NT2/D1 (cell line): ENCODE results near the gene DOCK3.

Experiments
- DNase-seq: peaks from one replicate; pipeline ENCODE4 v3.0.0-alpha.2; 2011; ENCODE audit warnings: low read depth, low spot score
- H3K27me3 ChIP-seq: 2 replicates; pipeline ENCODE4 v1.6.0; 2011; ENCODE audit warnings: mild to moderate bottlenecking; ENCODE audit not compliant: insufficient read length, insufficient read depth
- H3K36me3 ChIP-seq: 2 replicates; pipeline ENCODE4 v1.6.1; 2011; ENCODE audit warnings: mild to moderate bottlenecking, low read length, mixed read lengths; ENCODE audit not compliant: insufficient read depth, insufficient read length
- H3K4me1 ChIP-seq: 2 replicates; pipeline ENCODE4 v1.5.1; 2011; ENCODE audit not compliant: insufficient read depth, insufficient read length
- H3K4me3 ChIP-seq: 2 replicates; pipeline ENCODE4 v1.5.1; 2011; ENCODE audit warnings: low read depth; ENCODE audit not compliant: insufficient read length
- H3K9ac ChIP-seq: 2 replicates; pipeline ENCODE4 v1.6.0; 2011; ENCODE audit warnings: low read depth; ENCODE audit not compliant: insufficient read length
- H3K9me3 ChIP-seq: 2 replicates; pipeline ENCODE4 v1.5.1; 2011; ENCODE audit warnings: mild to moderate bottlenecking, low read length; ENCODE audit not compliant: insufficient read depth
- SUZ12 ChIP-seq: IDR thresholded peaks from 2 replicates; pipeline ENCODE4 v1.6.1; 2011; ENCODE audit not compliant: insufficient read length, insufficient read depth; ENCODE audit errors: extremely low read depth
- YY1 ChIP-seq: IDR thresholded peaks from 2 replicates; pipeline ENCODE4 v1.6.1; 2011; ENCODE audit not compliant: insufficient read length, insufficient read depth
- ZNF274 ChIP-seq: IDR thresholded peaks from 2 replicates; pipeline ENCODE4 v1.6.1; 2011; ENCODE audit warnings: mild to moderate bottlenecking, low read depth, low read length

DOCK3 gene

GRCh38 chr3:51002495-51002894, 327.8 kb downstream of the DOCK3 start:
- DNase-seq: no peak
- H3K27me3 ChIP-seq: no peaks in the 10 kb centered on the region
- TF ChIP-seq YY1 (no peak), SUZ12 (no peak), ZNF274 (no peak)
- no peaks in the 10 kb centered on the region for H3K4me1 ChIP-seq
- no peak overlapping the region for H3K4me3 ChIP-seq
- H3K9ac ChIP-seq: no peak overlapping the region
- H3K9me3 ChIP-seq: no peaks in the 10 kb centered on the region
- H3K36me3 ChIP-seq: no peaks in the 10 kb centered on the region

- no peak overlapping the region for H3K9ac ChIP-seq
- no peak for DNase-seq
- TF ChIP-seq ZNF274 (no peak), YY1 (no peak), SUZ12 (no peak)
These were observed 329.5 kb downstream of the DOCK3 start for GRCh38 chr3:51004235-51004634.

GRCh38 chr3:51024121-51024520, 349.4 kb downstream of the DOCK3 start:
- Histone ChIP-seq H3K36me3 (no peaks in the 10 kb centered on the region), H3K27me3 (no peaks in the 10 kb centered on the region), H3K4me3 (no peak overlapping the region), H3K9me3 (0 out of 2 replicates have a peak, but pooled peaks cover 4% of the 10 kb centered on the region), H3K4me1 (no peaks in the 10 kb centered on the region), H3K9ac (no peak overlapping the region)
- TF ChIP-seq SUZ12 (no peak), YY1 (no peak), ZNF274 (no peak)
- no peak for DNase-seq

More at GRCh38 chr3:51004235-51004634, 329.5 kb downstream of the DOCK3 start:
- H3K36me3 ChIP-seq: no peaks in the 10 kb centered on the region
- H3K4me3 ChIP-seq: no peak overlapping the region
- no peaks in the 10 kb centered on the region for H3K9me3 ChIP-seq
- no peaks in the 10 kb centered on the region for H3K4me1 ChIP-seq
- H3K27me3 ChIP-seq: no peaks in the 10 kb centered on the region

GRCh38 chr3:51024765-51025632, 350.3 kb downstream of the DOCK3 start:
- Histone ChIP-seq H3K9ac (no peak overlapping the region), H3K4me3 (no peak overlapping the region), H3K27me3 (no peaks in the 10 kb centered on the region), H3K4me1 (no peaks in the 10 kb centered on the region), H3K36me3 (no peaks in the 10 kb centered on the region), H3K9me3 (peaks cover 4% of the 10 kb centered on the region; the same call in 1 of the 2 replicates)
- DNase-seq: no peak
- no peak for TF ChIP-seq SUZ12
- no peak for TF ChIP-seq ZNF274
- TF ChIP-seq YY1: no peak

GRCh38 chr3:51031666-51032065, 356.9 kb downstream of the DOCK3 start:
- Histone ChIP-seq H3K27me3 (no peaks in the 10 kb centered on the region), H3K9ac (no peak overlapping the region), H3K9me3 (peaks cover 8% of the 10 kb centered on the region; the same call in 1 of the 2 replicates), H3K4me3 (no peak overlapping the region), H3K36me3 (no peaks in the 10 kb centered on the region), H3K4me1 (no peaks in the 10 kb centered on the region)
- TF ChIP-seq SUZ12: no peak
- no peak for TF ChIP-seq YY1
- no peak for TF ChIP-seq ZNF274
- DNase-seq: no peak

- TF ChIP-seq SUZ12 (no peak), ZNF274 (no peak), YY1 (no peak)
- no peak overlapping the region for H3K9ac ChIP-seq
- no peaks in the 10 kb centered on the region for H3K36me3 ChIP-seq
- H3K9me3 ChIP-seq: no peaks in the 10 kb centered on the region
- DNase-seq: no peak
- H3K4me3 ChIP-seq: no peak overlapping the region
- no peaks in the 10 kb centered on the region for H3K27me3 ChIP-seq
- no peaks in the 10 kb centered on the region for H3K4me1 ChIP-seq
These were observed 360.9 kb downstream of the DOCK3 start for GRCh38 chr3:51035630-51036029.

- H3K27me3 ChIP-seq: no peaks in the 10 kb centered on the region
- TF ChIP-seq ZNF274: no peak
- TF ChIP-seq YY1: no peak
- TF ChIP-seq SUZ12: no peak
- no peak for DNase-seq
- no peak overlapping the region for H3K9ac ChIP-seq
- no peaks in the 10 kb centered on the region for H3K36me3 ChIP-seq
- H3K4me3 ChIP-seq: no peak overlapping the region
- no peaks in the 10 kb centered on the region for H3K4me1 ChIP-seq
- no peaks in the 10 kb centered on the region for H3K9me3 ChIP-seq
These were observed 370.3 kb downstream of the DOCK3 start for GRCh38 chr3:51044982-51045381.
